Natural killer cell (primary cell): ENCODE measurements around the gene ZNF677. TPM values are rescaled to one million over a fixed set of nuclear protein-coding genes. Genes with fewer than 3 reads are reported as not detected.
"Not testable (repeated sequence)": the region's sequence is repeated elsewhere in the genome, so short reads cannot be mapped to it uniquely, and the experiment has no call there.

Experiments
- ATAC-seq, 3 donors: fragments of 150-1000 bp in 2 of 3; fragments of 200-7000 bp in 1 of 3; cut with Tn5 transposase; 1 replicate in 1 of 3; 2 replicates in 2 of 3; pipeline ENCODE4 v1.10.0; 2021; ENCODE audit warnings: mild to moderate bottlenecking in 2 of 3, moderate library complexity in 2 of 3
- DNase-seq, 2 donors: peaks; one replicate each; pipeline versions ENCODE4 v3.0.0 to v3.0.0-alpha.2; 2013 to 2021; ENCODE audit warnings: mixed read lengths in 1 of 2
- H3K27ac ChIP-seq: one replicate; pipeline ENCODE4 v1.5.1; 2013; ENCODE audit warnings: mild to moderate bottlenecking, low read length
- H3K27me3 ChIP-seq: one replicate; pipeline ENCODE4 v1.6.1; 2013; ENCODE audit warnings: low read length; ENCODE audit not compliant: control insufficient read depth, insufficient read depth
- H3K36me3 ChIP-seq: one replicate; pipeline ENCODE4 v1.6.1; 2013; ENCODE audit warnings: low read length; ENCODE audit not compliant: control insufficient read depth, insufficient read depth
- H3K4me1 ChIP-seq: one replicate; pipeline ENCODE4 v1.6.1; 2013; ENCODE audit warnings: low read length; ENCODE audit not compliant: control insufficient read depth, insufficient read depth
- H3K4me3 ChIP-seq: one replicate; pipeline ENCODE4 v1.5.1; 2013; ENCODE audit warnings: low read length
- H3K9me3 ChIP-seq: one replicate; pipeline ENCODE4 v1.6.1; 2013; ENCODE audit warnings: low read length; ENCODE audit not compliant: control insufficient read depth, insufficient read depth
- H3K27ac Mint-ChIP-seq, 2 donors: one replicate each; pipeline ENCODE4 v1.8.0; 2022; ENCODE audit warnings: mild to moderate bottlenecking in 2 of 2, mixed read lengths in 2 of 2, moderate library complexity in 1 of 2
- H3K27me3 Mint-ChIP-seq, 2 donors: one replicate each; pipeline ENCODE4 v1.8.0; 2022; ENCODE audit warnings: low read depth in 2 of 2, mixed read lengths in 2 of 2
- H3K36me3 Mint-ChIP-seq: one replicate; pipeline ENCODE4 v1.8.0; 2022; ENCODE audit warnings: mixed read lengths
- H3K4me1 Mint-ChIP-seq, 2 donors: one replicate each; pipeline ENCODE4 v1.8.0; 2022; ENCODE audit warnings: mixed read lengths in 2 of 2
- H3K4me3 Mint-ChIP-seq: one replicate; pipeline ENCODE4 v1.8.0; 2022; ENCODE audit warnings: mild to moderate bottlenecking, moderate library complexity, mixed read lengths
- H3K9me3 Mint-ChIP-seq, 2 donors: one replicate each; pipeline ENCODE4 v1.8.0; 2022; ENCODE audit warnings: mixed read lengths in 2 of 2
- WGBS: methylation state at CpG from one replicate; pipeline ENCODE4 v1.1.7; 2013; ENCODE audit warnings: missing lambda C conversion rate; ENCODE audit not compliant: insufficient coverage; 5-methylcytosine and 5-hydroxymethylcytosine counted together
- intact Hi-C: fragments of 100-400 bp; cut with micrococcal nuclease; formaldehyde crosslinking; loops from one replicate; pipeline ENCODE4 v1.14.2; 2022
- total RNA-seq, 4 donors: library from RNA; stranded (reverse); fragments of 120-200 nt in 1 of 4; gene quantifications; one replicate each; pipeline versions ENCODE4 v1.2.3 to v1.2.4, GENCODE V29; 2013 to 2022
- TF ChIP-seq, protein P1 (sequence below): fragments of 200-600 bp; IDR thresholded peaks from one replicate; pipeline ENCODE4 v1.8.0; 2022; ENCODE audit warnings: antibody characterized with exemption

The ZNF677 gene
- total RNA-seq, 3 donors from 2014 or later (not counting 1 experiment from before 2014, with no cell fraction given): 16.4 to 19.8 (median 18.4) TPM

DNA sequence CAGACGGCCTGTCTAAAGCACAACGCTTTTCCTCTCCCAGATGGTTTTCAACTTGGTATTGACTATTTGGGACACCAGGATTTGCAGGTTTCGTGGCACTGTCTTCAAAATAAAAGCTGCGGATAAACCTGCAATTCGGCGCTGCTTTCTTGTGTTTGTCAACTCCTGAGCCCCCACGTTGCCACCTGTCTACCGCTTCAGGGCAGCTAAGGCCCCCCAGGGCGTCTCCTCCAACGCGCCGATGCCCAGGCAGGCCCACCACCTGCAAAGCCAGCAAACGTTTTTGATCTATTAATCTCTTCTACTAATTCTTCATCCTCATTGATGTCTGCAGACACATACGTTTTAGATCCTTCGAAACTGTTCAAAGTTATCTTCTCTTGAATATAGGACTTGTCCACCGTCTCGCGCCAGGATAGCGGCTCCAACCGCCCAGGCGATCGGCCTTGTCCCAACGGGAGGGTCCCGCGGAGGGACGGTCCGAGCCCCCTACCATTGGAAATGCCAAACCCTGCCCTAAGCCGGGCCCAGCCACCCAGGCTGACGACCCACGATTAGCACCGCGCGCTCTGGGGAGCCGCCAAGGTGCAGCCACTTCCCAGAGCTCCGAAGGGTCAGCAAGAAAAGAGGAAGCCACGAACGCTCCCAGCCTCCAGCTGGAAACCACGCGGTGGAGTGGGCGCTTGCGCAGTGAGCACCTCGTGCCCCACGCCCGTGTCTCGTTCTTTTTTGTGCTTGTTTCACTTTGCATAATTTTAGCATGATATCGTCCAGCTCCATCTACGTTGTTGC, 36.3 kb upstream of the ZNF677 start:
- Histone ChIP-seq H3K9me3 (peaks cover 24% of the 10 kb centered on the region), H3K4me3 (no peak overlapping the region), H3K36me3 (no peaks in the 10 kb centered on the region), H3K27me3 (no peaks in the 10 kb centered on the region), H3K4me1 (no peaks in the 10 kb centered on the region), H3K27ac (no peak overlapping the region)
- WGBS: 91% methylated on average over 47 of the region's 47 CpGs
- DNase-seq (no peak), ATAC-seq (no peak)
- H3K27me3 Mint-ChIP-seq: no peaks in the 10 kb centered on the region
- peaks cover 10 to 16% of the 10 kb centered on the region in 2 donors for H3K9me3 Mint-ChIP-seq
- intact Hi-C loops: no loop called here
- H3K27ac Mint-ChIP-seq: no peak overlapping the region
- H3K4me3 Mint-ChIP-seq: no peak overlapping the region
- TF ChIP-seq, protein P1, sequence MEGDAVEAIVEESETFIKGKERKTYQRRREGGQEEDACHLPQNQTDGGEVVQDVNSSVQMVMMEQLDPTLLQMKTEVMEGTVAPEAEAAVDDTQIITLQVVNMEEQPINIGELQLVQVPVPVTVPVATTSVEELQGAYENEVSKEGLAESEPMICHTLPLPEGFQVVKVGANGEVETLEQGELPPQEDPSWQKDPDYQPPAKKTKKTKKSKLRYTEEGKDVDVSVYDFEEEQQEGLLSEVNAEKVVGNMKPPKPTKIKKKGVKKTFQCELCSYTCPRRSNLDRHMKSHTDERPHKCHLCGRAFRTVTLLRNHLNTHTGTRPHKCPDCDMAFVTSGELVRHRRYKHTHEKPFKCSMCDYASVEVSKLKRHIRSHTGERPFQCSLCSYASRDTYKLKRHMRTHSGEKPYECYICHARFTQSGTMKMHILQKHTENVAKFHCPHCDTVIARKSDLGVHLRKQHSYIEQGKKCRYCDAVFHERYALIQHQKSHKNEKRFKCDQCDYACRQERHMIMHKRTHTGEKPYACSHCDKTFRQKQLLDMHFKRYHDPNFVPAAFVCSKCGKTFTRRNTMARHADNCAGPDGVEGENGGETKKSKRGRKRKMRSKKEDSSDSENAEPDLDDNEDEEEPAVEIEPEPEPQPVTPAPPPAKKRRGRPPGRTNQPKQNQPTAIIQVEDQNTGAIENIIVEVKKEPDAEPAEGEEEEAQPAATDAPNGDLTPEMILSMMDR: no peak
- peaks cover 18% of the 10 kb centered on the region for H3K36me3 Mint-ChIP-seq
- H3K4me1 Mint-ChIP-seq: no peaks in the 10 kb centered on the region

DNA sequence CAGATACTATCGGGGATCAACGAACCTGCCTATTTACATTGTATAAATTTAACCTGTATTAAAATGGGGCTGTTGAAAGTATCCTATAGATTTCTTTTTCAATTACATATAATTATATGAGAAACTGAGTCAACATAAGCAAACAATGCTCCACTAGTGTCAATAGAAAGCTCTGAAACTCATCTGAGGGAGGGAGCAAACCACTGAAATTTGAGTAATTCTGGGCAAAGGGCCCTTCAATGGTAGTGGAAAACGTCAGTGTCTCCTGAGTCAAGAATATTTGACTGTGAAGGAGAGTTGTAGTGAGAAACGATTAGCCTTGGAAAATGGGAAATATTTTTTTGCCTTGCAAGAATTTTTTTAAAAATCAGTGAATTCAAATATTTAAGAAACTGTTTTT, 30.4 kb upstream of the ZNF677 start:
- no peaks in the 10 kb centered on the region for H3K36me3 ChIP-seq
- no peak overlapping the region for H3K27ac ChIP-seq
- no peaks in the 10 kb centered on the region for H3K36me3 Mint-ChIP-seq
- no peak overlapping the region for H3K4me3 ChIP-seq
- WGBS: 54% methylated on average over 2 of the region's 4 CpGs
- no peaks in the 10 kb centered on the region for H3K4me1 ChIP-seq
- H3K4me3 Mint-ChIP-seq: no peak overlapping the region
- H3K27me3 Mint-ChIP-seq: no peaks in the 10 kb centered on the region
- intact Hi-C loops: no loop called here
- peaks cover 4% of the 10 kb centered on the region for H3K9me3 ChIP-seq
- no peak overlapping the region for H3K27ac Mint-ChIP-seq
- DNase-seq (no peak), ATAC-seq (no peak)
- H3K4me1 Mint-ChIP-seq: no peaks in the 10 kb centered on the region
- TF ChIP-seq, protein P1: no peak
- peaks cover 2 to 6% of the 10 kb centered on the region in 2 donors for H3K9me3 Mint-ChIP-seq
- no peaks in the 10 kb centered on the region for H3K27me3 ChIP-seq

DNA sequence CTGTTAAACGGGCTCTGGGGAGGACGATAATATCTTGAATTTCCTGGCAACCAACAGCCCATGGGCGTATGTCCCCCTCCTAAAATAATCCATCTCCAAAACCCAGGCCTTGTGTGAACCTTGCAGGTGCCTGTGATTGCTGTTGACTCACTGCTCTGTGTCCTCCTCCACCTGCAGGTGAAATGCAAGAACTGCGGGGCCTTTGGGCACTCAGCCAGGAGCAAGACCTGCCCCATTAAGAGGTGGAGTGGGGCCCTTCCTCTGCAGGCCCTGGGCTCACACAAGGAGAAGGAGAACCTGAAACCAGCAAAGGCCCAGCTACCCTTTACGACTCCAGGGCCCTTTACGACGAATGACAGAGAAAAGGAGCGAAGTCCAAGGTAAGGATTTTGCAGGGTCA, 27.3 kb upstream of the ZNF677 start:
- H3K9me3 ChIP-seq, H3K27me3 Mint-ChIP-seq, H3K27ac ChIP-seq, H3K27me3 ChIP-seq, H3K4me3 ChIP-seq, H3K9me3 Mint-ChIP-seq, H3K27ac Mint-ChIP-seq, H3K4me3 Mint-ChIP-seq, intact Hi-C loops, H3K36me3 Mint-ChIP-seq, H3K4me1 ChIP-seq, ATAC-seq, H3K4me1 Mint-ChIP-seq, H3K36me3 ChIP-seq: not testable (repeated sequence)
- 57% methylated on average over 1 of the region's 8 CpGs for WGBS
- peak in 1 of 2 donors; percentile 19 for DNase-seq

DNA sequence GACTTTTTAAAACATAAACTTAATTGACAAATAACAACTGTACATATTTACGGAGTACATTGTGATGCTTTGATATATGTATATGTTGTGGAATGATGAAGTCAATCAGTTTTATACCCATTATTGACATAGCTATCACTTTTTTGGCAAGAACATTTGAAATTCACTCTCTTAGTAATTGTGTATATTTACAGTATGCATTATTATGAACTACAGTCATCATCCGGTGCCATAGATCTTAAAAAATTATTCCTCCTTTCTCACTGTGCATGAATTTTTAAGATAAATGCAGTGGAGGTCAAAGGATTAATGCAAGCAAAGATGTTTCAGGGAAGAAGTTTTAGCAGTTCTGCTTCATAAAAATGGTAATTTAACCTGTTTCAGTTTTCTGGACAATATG, 20.8 kb upstream of the ZNF677 start:
- H3K4me1 ChIP-seq: no peaks in the 10 kb centered on the region
- Mint-ChIP-seq H3K36me3 (no peaks in the 10 kb centered on the region), H3K27me3 (peaks cover 0 to 21% of the 10 kb centered on the region in 2 donors), H3K4me3 (no peak overlapping the region), H3K4me1 (no peaks in the 10 kb centered on the region), H3K9me3 (peaks cover 18 to 20% of the 10 kb centered on the region in 2 donors), H3K27ac (no peak overlapping the region)
- WGBS: no CpG with 5 or more reads among the region's 2 CpGs
- intact Hi-C loops: no loop called here
- no peak overlapping the region for H3K4me3 ChIP-seq
- no peak for DNase-seq
- no peak for ATAC-seq
- TF ChIP-seq, protein P1: no peak
- no peak overlapping the region for H3K27ac ChIP-seq
- H3K36me3 ChIP-seq: no peaks in the 10 kb centered on the region
- H3K9me3 ChIP-seq: peaks cover 8% of the 10 kb centered on the region
- H3K27me3 ChIP-seq: no peaks in the 10 kb centered on the region
